MG63 (cell line): Measurements from ENCODE around the gene OGDH. TPM values are rescaled to one million over a fixed set of nuclear protein-coding genes. Genes with fewer than 3 reads are reported as not detected.

ENCODE experiments used
- DNase-seq: peaks from one replicate; pipeline ENCODE4 v3.0.0-alpha.2; 2020
- H3K27me3 ChIP-seq: fragments of 250-450 bp; sonication (Bioruptor Pico); 2 replicates; pipeline ENCODE4 v1.5.1; 2020; ENCODE audit warnings: mild to moderate bottlenecking, moderate library complexity
- H3K36me3 ChIP-seq: fragments of 250-450 bp; sonication (Bioruptor Pico); 2 replicates; pipeline ENCODE4 v1.5.1; 2020; ENCODE audit warnings: mild to moderate bottlenecking, moderate library complexity
- H3K4me3 ChIP-seq: fragments of 250-450 bp; sonication (Bioruptor Pico); 2 replicates; pipeline ENCODE4 v1.5.1; 2020; ENCODE audit warnings: mild to moderate bottlenecking, moderate library complexity
- H3K9me3 ChIP-seq: fragments of 250-450 bp; sonication (Bioruptor Pico); 2 replicates; pipeline ENCODE4 v1.5.1; 2020; ENCODE audit warnings: mild to moderate bottlenecking, moderate library complexity
- total RNA-seq: library from RNA; depleted of rRNA; stranded (reverse); fragments of >200 nt; shearing (Covaris generic); gene quantifications from 2 replicates; pipeline ENCODE4 v1.2.3, GENCODE V29; 2014; ENCODE audit warnings: low replicate concordance

OGDH gene
- total RNA-seq, 1 experiment from 2014 or later, result 54.0 TPM

- Histone ChIP-seq H3K9me3 (no peaks in the 10 kb centered on the region), H3K27me3 (no peaks in the 10 kb centered on the region), H3K4me3 (no peak overlapping the region), H3K36me3 (peaks cover 28% of the 10 kb centered on the region)
- DNase-seq, result no peak
These were observed 60.8 kb downstream of the OGDH start for GRCh38 chr7:44667190-44667589.

- H3K36me3 ChIP-seq, result peaks cover 38% of the 10 kb centered on the region
- no peak for DNase-seq
- H3K4me3 ChIP-seq, result no peak overlapping the region
- no peaks in the 10 kb centered on the region for H3K27me3 ChIP-seq
- H3K9me3 ChIP-seq, result no peaks in the 10 kb centered on the region
These were observed 64.6 kb downstream of the OGDH start for GRCh38 chr7:44671069-44671468.

GRCh38 chr7:44673324-44673723, 66.9 kb downstream of the OGDH start:
- H3K9me3 ChIP-seq, result no peaks in the 10 kb centered on the region
- H3K4me3 ChIP-seq, result no peak overlapping the region
- DNase-seq, result no peak
- H3K36me3 ChIP-seq, result peaks cover 29% of the 10 kb centered on the region
- H3K27me3 ChIP-seq, result no peaks in the 10 kb centered on the region

GRCh38 chr7:44673771-44674170, 67.3 kb downstream of the OGDH start:
- H3K36me3 ChIP-seq, result peaks cover 32% of the 10 kb centered on the region
- H3K4me3 ChIP-seq, result no peak overlapping the region
- no peaks in the 10 kb centered on the region for H3K27me3 ChIP-seq
- no peak for DNase-seq
- H3K9me3 ChIP-seq, result no peaks in the 10 kb centered on the region

- Histone ChIP-seq H3K9me3 (no peaks in the 10 kb centered on the region), H3K36me3 (peaks cover 38% of the 10 kb centered on the region), H3K27me3 (no peaks in the 10 kb centered on the region), H3K4me3 (no peak overlapping the region)
- no peak for DNase-seq
These were observed 68.0 kb downstream of the OGDH start for GRCh38 chr7:44674381-44674780.

- Histone ChIP-seq H3K9me3 (no peaks in the 10 kb centered on the region), H3K4me3 (no peak overlapping the region), H3K27me3 (no peaks in the 10 kb centered on the region), H3K36me3 (peaks cover 49% of the 10 kb centered on the region)
- DNase-seq, result no peak
These were observed 70.3 kb downstream of the OGDH start for GRCh38 chr7:44676776-44677175.

- Histone ChIP-seq H3K36me3 (peaks cover 52% of the 10 kb centered on the region), H3K9me3 (no peaks in the 10 kb centered on the region), H3K4me3 (no peak overlapping the region), H3K27me3 (no peaks in the 10 kb centered on the region)
- peak; percentile 19 for DNase-seq
These were observed 71.7 kb downstream of the OGDH start for GRCh38 chr7:44678101-44678470.

- Histone ChIP-seq H3K9me3 (no peaks in the 10 kb centered on the region), H3K4me3 (no peak overlapping the region), H3K27me3 (no peaks in the 10 kb centered on the region), H3K36me3 (peaks cover 48% of the 10 kb centered on the region)
- no peak for DNase-seq
These were observed 72.2 kb downstream of the OGDH start for GRCh38 chr7:44678471-44679179.

- Histone ChIP-seq H3K27me3 (no peaks in the 10 kb centered on the region), H3K4me3 (no peak overlapping the region), H3K9me3 (no peaks in the 10 kb centered on the region), H3K36me3 (peaks cover 34% of the 10 kb centered on the region)
- no peak for DNase-seq
These were observed 75.2 kb downstream of the OGDH start for GRCh38 chr7:44681645-44682044.

GRCh38 chr7:44685723-44686122, 79.3 kb downstream of the OGDH start:
- no peaks in the 10 kb centered on the region for H3K27me3 ChIP-seq
- DNase-seq, result no peak
- H3K9me3 ChIP-seq, result no peaks in the 10 kb centered on the region
- no peak overlapping the region for H3K4me3 ChIP-seq
- H3K36me3 ChIP-seq, result peaks cover 12% of the 10 kb centered on the region

GRCh38 chr7:44689427-44689826, 83.0 kb downstream of the OGDH start:
- no peaks in the 10 kb centered on the region for H3K9me3 ChIP-seq
- H3K27me3 ChIP-seq, result no peaks in the 10 kb centered on the region
- no peak for DNase-seq
- H3K36me3 ChIP-seq, result peaks cover 10% of the 10 kb centered on the region
- no peak overlapping the region for H3K4me3 ChIP-seq

- Histone ChIP-seq H3K27me3 (no peaks in the 10 kb centered on the region), H3K4me3 (no peak overlapping the region), H3K36me3 (peaks cover 47% of the 10 kb centered on the region), H3K9me3 (no peaks in the 10 kb centered on the region)
- DNase-seq, result peak; percentile 91
These were observed 87.3 kb downstream of the OGDH start for GRCh38 chr7:44693641-44694313.

GRCh38 chr7:44694326-44694725, 87.9 kb downstream of the OGDH start:
- no peak overlapping the region for H3K4me3 ChIP-seq
- H3K36me3 ChIP-seq, result peaks cover 52% of the 10 kb centered on the region
- DNase-seq, result no peak
- H3K9me3 ChIP-seq, result no peaks in the 10 kb centered on the region
- H3K27me3 ChIP-seq, result no peaks in the 10 kb centered on the region

- no peaks in the 10 kb centered on the region for H3K9me3 ChIP-seq
- no peaks in the 10 kb centered on the region for H3K27me3 ChIP-seq
- no peak for DNase-seq
- H3K4me3 ChIP-seq, result no peak overlapping the region
- H3K36me3 ChIP-seq, result peaks cover 53% of the 10 kb centered on the region
These were observed 88.3 kb downstream of the OGDH start for GRCh38 chr7:44694766-44695165.

GRCh38 chr7:44695756-44696155, 89.3 kb downstream of the OGDH start:
- H3K4me3 ChIP-seq, result no peak overlapping the region
- H3K36me3 ChIP-seq, result peaks cover 60% of the 10 kb centered on the region
- no peak for DNase-seq
- H3K27me3 ChIP-seq, result no peaks in the 10 kb centered on the region
- H3K9me3 ChIP-seq, result no peaks in the 10 kb centered on the region

- Histone ChIP-seq H3K27me3 (no peaks in the 10 kb centered on the region), H3K4me3 (no peak overlapping the region), H3K36me3 (peaks cover 60% of the 10 kb centered on the region), H3K9me3 (no peaks in the 10 kb centered on the region)
- no peak for DNase-seq
These were observed 90.3 kb downstream of the OGDH start for GRCh38 chr7:44696728-44697127.

GRCh38 chr7:44697136-44698045, 91.0 kb downstream of the OGDH start:
- H3K9me3 ChIP-seq, result no peaks in the 10 kb centered on the region
- no peak for DNase-seq
- no peaks in the 10 kb centered on the region for H3K27me3 ChIP-seq
- no peak overlapping the region for H3K4me3 ChIP-seq
- H3K36me3 ChIP-seq, result peaks cover 60% of the 10 kb centered on the region
